Right cardiac atrium (tissue), 5 donors: ENCODE data around the gene CDKAL1. TPM values are rescaled to one million over a fixed set of nuclear protein-coding genes. Genes with fewer than 3 reads are reported as not detected.

Experiments
- ATAC-seq, 2 donors: fragments of 200-7000 bp; cut with Tn5 transposase; one replicate each; pipeline versions ENCODE4 v1.8.0 to v1.9.1; 2020; ENCODE audit warnings: moderate library complexity in 2 of 2, mild to moderate bottlenecking in 1 of 2
- DNase-seq, 3 donors: peaks; one replicate each; pipeline ENCODE4 v3.0.0-alpha.2; 2020
- H3K27ac ChIP-seq: one replicate; pipeline ENCODE4 v1.5.1; 2013; ENCODE audit warnings: mild to moderate bottlenecking, low read length, control low read depth, moderate library complexity
- H3K27me3 ChIP-seq: one replicate; pipeline ENCODE4 v1.6.1; 2013; ENCODE audit not compliant: control insufficient read depth, insufficient read depth
- H3K4me1 ChIP-seq: one replicate; pipeline ENCODE4 v1.6.1; 2013; ENCODE audit warnings: low read length; ENCODE audit not compliant: control insufficient read depth, insufficient read depth
- H3K4me3 ChIP-seq: one replicate; pipeline ENCODE4 v1.5.1; 2013; ENCODE audit warnings: low read length, control low read depth
- H3K9me3 ChIP-seq: one replicate; pipeline ENCODE4 v1.6.1; 2013; ENCODE audit warnings: low read length; ENCODE audit not compliant: control insufficient read depth
- WGBS: extraction: QIAGEN DNeasy Blood & Tissue Kit; methylation state at CpG from one replicate; pipeline ENCODE4 v1.1.7; 2013; 5-methylcytosine and 5-hydroxymethylcytosine counted together
- intact Hi-C, 4 donors: fragments of 100-400 bp; cut with DNase I; formaldehyde crosslinking; loops; one replicate each; pipeline versions ENCODE4 v1.11.0 to v1.14.0; 2022 to 2023
- polyA plus RNA-seq: library from polyadenylated mRNA; stranded (reverse); fragments of 200-250 nt; gene quantifications from one replicate; pipeline ENCODE4 v1.2.3, GENCODE V29; 2013
- total RNA-seq, 4 donors: library from RNA; stranded (reverse); fragmentation: NEBNext Ultra II Directional; extraction: Animal tissue kit (Norgen Biotek cat#: 25700); gene quantifications; one replicate each; pipeline ENCODE4 v1.2.1, GENCODE V29; 2021
- donor health status: healthy with polysubstance abuse.
- donor health status: DM: no; HTN: yes; CAD: no.
- donor health status: DM: no; HTN: no; CAD: no.
- donor health status: DM: no; HTN: yes; CAD: no; lungs with severe emphysema.
- donor health status: DM: yes; HTN: yes; CAD: no.

CDKAL1 gene
- total and polyA plus RNA-seq, 5 donors: 3.6 to 11.5 (median 10.8) TPM

DNA sequence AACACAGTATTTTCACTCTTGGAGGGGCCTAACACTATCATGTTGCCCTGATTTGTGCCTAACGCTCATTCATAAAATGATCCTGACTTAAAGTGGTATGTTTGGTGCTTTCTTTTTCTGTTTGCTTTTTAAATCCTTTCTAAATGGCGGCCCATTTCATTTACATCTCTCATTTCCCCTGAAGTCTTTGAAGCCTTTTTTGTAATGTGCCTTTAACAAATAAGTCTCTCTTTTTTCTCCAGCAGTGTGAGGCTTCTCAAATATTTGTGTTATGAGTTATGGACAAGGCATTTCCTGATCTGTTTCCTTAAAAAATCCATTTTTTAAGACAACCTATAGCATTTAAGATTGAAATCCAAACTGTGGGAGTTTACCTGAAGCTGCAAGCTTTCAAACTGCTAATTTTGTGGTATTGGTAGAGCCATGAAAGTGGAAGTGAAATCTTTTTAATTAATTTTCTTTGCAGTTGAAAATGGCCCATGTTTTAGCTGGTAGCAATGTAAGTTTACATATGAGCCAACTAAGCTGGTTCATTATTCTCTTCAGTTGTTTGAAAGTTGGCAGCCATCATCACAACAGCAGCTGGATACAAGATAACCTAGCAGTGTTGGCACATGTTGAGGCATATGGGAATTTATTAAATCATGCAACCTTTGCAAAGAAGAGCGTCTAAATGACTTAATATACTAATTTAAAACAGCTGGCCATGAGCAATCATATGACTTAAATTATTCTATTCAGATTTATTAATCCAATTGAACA lies 469.7 kb downstream of the CDKAL1 start:
- no peak overlapping the region for H3K4me3 ChIP-seq
- H3K27me3 ChIP-seq: no peaks in the 10 kb centered on the region
- no peak for DNase-seq
- H3K4me1 ChIP-seq: no peaks in the 10 kb centered on the region
- 69% methylated on average over 3 of the region's 3 CpGs for WGBS
- no peaks in the 10 kb centered on the region for H3K9me3 ChIP-seq
- peak in 1 of 2 donors; percentile 40 for ATAC-seq
- no peak overlapping the region for H3K27ac ChIP-seq
- intact Hi-C loops: no loop called here

DNA sequence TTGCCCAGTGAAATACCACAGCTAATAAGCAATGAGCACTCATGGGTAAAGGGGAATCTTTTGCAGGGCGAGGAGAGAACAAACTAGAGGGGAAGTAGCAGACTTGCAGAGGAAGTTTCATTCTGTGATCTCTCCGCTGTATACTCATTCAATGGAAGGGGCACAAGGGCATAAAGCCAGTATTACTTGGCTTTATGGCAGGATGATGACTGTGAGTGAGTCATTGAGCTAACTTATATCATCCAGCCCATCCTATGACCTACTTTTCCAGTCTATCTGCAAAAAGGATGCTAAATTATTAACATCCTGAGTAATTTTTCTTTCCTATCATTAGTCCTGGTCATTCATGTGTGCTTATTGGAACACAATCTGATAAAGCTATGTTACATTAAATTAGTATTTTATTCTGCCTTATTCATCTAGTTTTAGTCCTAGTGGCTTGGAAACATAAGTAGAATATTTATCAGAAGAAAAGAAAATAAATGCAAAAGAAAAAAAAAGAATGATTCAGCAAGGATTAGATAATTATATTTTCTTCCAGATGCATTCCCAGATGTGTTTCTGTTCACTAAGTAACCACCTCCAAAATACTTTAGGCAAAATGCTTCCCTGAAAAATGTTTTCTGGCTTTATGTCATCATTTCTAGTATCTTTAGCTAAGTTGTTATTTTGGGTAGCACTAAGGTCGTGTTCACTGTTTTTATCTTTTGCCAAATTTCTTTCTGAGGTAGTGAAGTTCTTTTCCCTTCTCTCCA lies 471.7 kb downstream of the CDKAL1 start:
- no peak overlapping the region for H3K4me3 ChIP-seq
- H3K27me3 ChIP-seq: no peaks in the 10 kb centered on the region
- no peaks in the 10 kb centered on the region for H3K4me1 ChIP-seq
- intact Hi-C loops: no loop called here
- ATAC-seq (no peak), DNase-seq (no peak)
- 50% methylated on average over 3 of the region's 3 CpGs for WGBS
- no peak overlapping the region for H3K27ac ChIP-seq
- H3K9me3 ChIP-seq: no peaks in the 10 kb centered on the region

DNA sequence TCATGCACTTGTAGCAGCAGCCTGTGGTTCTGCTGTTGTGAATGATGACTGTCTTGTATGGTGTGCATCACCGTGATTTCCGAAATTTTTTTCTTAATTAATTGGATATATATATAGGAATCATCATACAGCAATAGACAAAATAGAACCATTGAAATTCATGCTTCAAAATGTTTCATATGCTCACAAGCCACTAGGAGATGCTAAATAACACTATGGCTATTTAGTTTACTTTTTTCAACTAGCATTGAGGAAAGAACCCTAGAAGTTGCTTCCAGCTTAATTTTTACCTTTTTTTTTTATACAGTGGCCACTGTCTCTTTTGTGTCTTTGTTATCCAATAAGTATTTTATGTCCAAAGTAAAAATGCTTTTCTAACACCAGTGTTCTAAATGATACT lies 485.4 kb downstream of the CDKAL1 start:
- H3K27me3 ChIP-seq: no peaks in the 10 kb centered on the region
- H3K9me3 ChIP-seq: no peaks in the 10 kb centered on the region
- ATAC-seq (no peak), DNase-seq (no peak)
- peaks cover 2% of the 10 kb centered on the region for H3K4me1 ChIP-seq
- WGBS: 87% methylated on average over 2 of the region's 2 CpGs
- no peak overlapping the region for H3K27ac ChIP-seq
- H3K4me3 ChIP-seq: no peak overlapping the region
- intact Hi-C loops: no loop called here

- no peak overlapping the region for H3K4me3 ChIP-seq
- no peak overlapping the region for H3K27ac ChIP-seq
- no peaks in the 10 kb centered on the region for H3K27me3 ChIP-seq
- intact Hi-C loops: no loop called here
- 72% methylated on average over 7 of the region's 7 CpGs for WGBS
- H3K4me1 ChIP-seq: peaks cover 2% of the 10 kb centered on the region
- no peaks in the 10 kb centered on the region for H3K9me3 ChIP-seq
- ATAC-seq (peak in 1 of 2 donors; percentile 71), DNase-seq (no peak)
These were observed 488.3 kb downstream of the CDKAL1 start for GRCh38 chr6:21022343-21023107.

DNA sequence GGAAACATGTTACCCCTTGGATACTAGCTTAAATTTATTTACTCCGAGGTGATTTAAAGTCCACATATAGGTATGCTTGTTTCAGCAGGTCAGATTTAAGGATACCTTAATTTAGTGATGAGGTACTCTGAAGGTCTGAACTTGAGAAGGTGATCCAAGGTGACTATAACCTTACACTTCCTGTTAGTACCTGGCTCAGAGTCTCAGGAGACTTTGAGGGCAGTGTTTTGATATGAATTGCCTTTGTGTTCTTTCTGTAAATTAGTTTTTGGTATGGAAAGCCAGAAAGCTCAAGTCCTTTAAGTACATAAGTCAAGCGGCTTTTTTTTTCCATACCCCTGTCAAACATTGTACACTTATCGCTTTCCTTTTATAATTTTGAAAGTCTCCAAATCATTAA lies 489.0 kb downstream of the CDKAL1 start:
- ATAC-seq (no peak), DNase-seq (no peak)
- Histone ChIP-seq H3K4me1 (peaks cover 2% of the 10 kb centered on the region), H3K27ac (no peak overlapping the region), H3K4me3 (no peak overlapping the region), H3K27me3 (no peaks in the 10 kb centered on the region), H3K9me3 (no peaks in the 10 kb centered on the region)
- 96% methylated on average over 3 of the region's 3 CpGs for WGBS
- intact Hi-C loops: no loop called here

GRCh38 chr6:21024616-21025015 lies 490.4 kb downstream of the CDKAL1 start:
- Histone ChIP-seq H3K4me1 (peaks cover 2% of the 10 kb centered on the region), H3K27me3 (no peaks in the 10 kb centered on the region), H3K4me3 (no peak overlapping the region), H3K27ac (no peak overlapping the region), H3K9me3 (no peaks in the 10 kb centered on the region)
- peak in 1 of 2 donors; percentile 82 for ATAC-seq
- WGBS: 61% methylated on average over 1 of the region's 1 CpG
- no peak for DNase-seq
- intact Hi-C loops: no loop called here

DNA sequence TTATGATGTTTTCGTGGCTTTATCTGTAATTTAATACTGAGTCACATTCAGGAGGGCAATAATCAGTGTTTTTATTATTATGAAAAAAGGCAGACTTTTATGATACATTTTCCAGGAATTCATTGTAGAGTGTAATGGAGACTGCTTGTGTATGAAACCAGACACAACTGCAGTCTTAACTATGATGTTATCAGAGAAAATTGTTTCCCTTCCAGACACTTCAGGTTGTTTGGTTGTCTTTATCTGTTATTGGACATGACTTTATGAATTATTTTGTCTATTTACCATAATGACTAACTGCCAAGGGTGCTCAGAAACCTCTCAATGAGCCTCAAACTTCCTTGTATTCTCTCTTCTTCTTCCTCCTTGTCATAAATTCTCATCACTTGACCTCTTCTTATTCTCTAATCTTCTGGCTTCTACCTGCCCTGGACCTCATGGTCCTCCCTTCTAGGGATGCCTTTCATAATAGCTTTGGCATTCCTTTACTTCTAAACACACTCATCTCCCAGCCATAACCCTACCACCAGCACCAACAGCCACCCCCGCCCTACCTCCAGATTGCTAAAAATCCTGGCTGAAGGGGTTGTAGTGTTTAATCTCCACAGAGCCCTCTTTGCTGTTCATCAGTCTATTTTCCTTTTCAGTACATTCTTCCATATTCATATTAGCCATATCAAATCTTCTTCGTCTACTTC lies 492.5 kb downstream of the CDKAL1 start:
- no peak for DNase-seq
- Histone ChIP-seq H3K27me3 (no peaks in the 10 kb centered on the region), H3K4me1 (peaks cover 2% of the 10 kb centered on the region), H3K9me3 (no peaks in the 10 kb centered on the region), H3K4me3 (no peak overlapping the region), H3K27ac (no peak overlapping the region)
- 91% methylated on average over 3 of the region's 3 CpGs for WGBS
- no peak for ATAC-seq
- intact Hi-C loops: no loop called here

DNA sequence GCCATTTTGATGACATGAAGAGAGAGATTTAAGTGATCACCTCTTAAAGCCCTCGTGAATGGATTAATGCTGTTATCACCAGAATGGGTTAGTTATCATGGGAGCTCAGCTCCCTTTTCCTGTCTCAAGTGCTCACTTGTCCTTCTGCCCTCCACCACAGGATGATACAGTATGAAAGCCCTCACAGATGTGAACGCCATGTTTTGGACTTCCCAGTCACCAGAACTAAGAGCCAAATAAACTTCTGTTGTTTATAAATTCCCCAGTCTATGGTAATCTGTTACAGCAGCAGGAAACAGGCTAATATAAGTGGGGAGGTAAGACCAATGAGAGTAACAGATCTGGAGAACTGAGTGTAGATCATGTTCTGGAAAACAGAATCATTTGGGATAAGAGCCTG lies 493.2 kb downstream of the CDKAL1 start:
- no peak overlapping the region for H3K4me3 ChIP-seq
- WGBS: 83% methylated on average over 2 of the region's 2 CpGs
- DNase-seq: no peak
- intact Hi-C loops: no loop called here
- no peaks in the 10 kb centered on the region for H3K9me3 ChIP-seq
- no peaks in the 10 kb centered on the region for H3K27me3 ChIP-seq
- peaks cover under 1% of the 10 kb centered on the region for H3K4me1 ChIP-seq
- ATAC-seq: no peak
- H3K27ac ChIP-seq: no peak overlapping the region

DNA sequence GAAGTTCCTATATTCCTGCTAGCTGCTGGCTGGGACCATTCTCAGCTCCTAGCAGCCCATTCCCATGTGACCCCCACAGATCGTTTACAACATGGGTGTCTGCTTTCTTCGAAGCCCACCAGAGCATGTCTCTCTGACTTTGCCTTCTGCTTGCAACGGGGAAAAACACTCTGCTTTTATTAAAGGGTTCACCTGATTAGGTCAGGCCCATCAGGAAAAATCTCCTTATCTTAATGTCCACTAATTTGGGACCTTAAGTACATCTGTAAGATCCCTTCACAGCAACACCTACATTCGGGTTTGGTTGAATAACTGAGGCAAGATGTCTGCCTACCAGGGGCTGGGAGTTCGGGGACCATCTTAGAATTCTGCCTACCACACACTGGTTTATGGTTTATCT lies 496.9 kb downstream of the CDKAL1 start:
- Histone ChIP-seq H3K27ac (no peak overlapping the region), H3K4me1 (no peaks in the 10 kb centered on the region), H3K4me3 (no peak overlapping the region), H3K27me3 (no peaks in the 10 kb centered on the region), H3K9me3 (no peaks in the 10 kb centered on the region)
- DNase-seq (no peak), ATAC-seq (no peak)
- intact Hi-C loops: no loop called here
- WGBS: 96% methylated on average over 5 of the region's 5 CpGs

DNA sequence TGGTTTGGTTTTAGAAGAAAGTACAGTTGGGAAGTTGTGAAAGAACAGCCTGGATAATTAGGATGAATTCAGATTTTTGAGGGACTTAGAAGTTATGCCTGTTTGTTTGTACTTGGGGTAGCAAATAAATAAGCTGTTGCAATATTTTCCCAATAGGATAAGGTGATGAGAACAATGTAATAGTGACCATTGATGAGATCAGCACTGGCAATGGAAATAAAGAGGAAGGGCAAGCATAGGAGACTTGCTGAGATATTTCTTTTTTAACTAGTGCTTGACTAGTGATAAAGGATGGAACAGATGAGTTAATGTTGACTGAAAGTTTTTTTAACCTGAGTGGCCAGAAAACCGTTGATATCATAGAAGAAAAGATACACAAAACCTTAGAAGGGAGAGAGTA lies 498.8 kb downstream of the CDKAL1 start:
- no peaks in the 10 kb centered on the region for H3K27me3 ChIP-seq
- no peak overlapping the region for H3K4me3 ChIP-seq
- no peak overlapping the region for H3K27ac ChIP-seq
- DNase-seq (no peak), ATAC-seq (peak in 1 of 2 donors; percentile 39)
- H3K4me1 ChIP-seq: no peaks in the 10 kb centered on the region
- no peaks in the 10 kb centered on the region for H3K9me3 ChIP-seq
- intact Hi-C loops: no loop called here
- WGBS: 39% methylated on average over 1 of the region's 1 CpG
